Measurements from ENCODE around the gene THADA. TPM values are rescaled to one million over a fixed set of nuclear protein-coding genes. Genes with fewer than 3 reads are reported as not detected.

Gene THADA
- total RNA-seq, 1 donor from 2014 or later, result 48.4 TPM

DNA sequence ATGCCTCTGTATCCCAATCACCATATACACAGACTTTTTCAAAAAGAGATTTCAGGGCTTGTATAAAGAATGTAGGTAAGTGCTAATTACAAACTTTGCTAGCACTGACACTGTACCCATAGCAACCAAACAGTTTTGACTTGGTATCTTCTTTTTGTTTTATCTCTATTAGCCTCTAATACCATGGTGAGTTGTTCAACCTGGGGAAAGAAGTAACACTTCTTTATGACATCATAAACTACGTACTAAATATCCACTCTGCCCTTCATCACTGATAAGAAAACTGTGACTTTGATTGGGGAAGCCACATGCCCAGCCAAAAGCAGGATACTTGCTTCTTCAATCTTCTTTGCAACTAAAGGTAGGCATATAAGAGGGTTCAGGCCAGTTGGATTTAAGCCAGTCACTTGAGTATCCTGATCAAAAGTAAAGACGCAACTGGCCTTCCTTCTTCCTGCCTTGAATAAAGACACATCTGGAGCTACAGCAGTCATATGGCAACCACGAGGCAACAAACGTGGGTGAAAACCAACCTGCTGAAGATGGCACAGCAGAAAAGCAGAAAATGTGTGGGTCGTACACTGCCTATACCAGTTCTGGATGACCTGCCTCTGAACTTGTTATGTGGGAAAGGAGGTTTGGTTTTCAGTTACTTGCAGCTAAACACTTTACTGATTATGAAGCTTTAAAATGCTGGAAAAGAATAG lies 16.4 kb downstream of the THADA start:
- H3K36me3 Mint-ChIP-seq (ENCODE audit: low read depth), result peaks cover 73% of the 10 kb centered on the region
- H3K27ac Mint-ChIP-seq, result no peak overlapping the region
- no peaks in the 10 kb centered on the region for H3K27me3 Mint-ChIP-seq (ENCODE audit: low read depth)
- intact Hi-C loops (cut with micrococcal nuclease), result no loop called here
- DNase-seq (ENCODE audit: low spot score), result no peak
- no peak overlapping the region for H3K4me3 Mint-ChIP-seq (ENCODE audit: low read depth)
- H3K4me1 Mint-ChIP-seq (ENCODE audit: low read depth), result peaks cover 24% of the 10 kb centered on the region
- no peaks in the 10 kb centered on the region for H3K9me3 Mint-ChIP-seq

DNA sequence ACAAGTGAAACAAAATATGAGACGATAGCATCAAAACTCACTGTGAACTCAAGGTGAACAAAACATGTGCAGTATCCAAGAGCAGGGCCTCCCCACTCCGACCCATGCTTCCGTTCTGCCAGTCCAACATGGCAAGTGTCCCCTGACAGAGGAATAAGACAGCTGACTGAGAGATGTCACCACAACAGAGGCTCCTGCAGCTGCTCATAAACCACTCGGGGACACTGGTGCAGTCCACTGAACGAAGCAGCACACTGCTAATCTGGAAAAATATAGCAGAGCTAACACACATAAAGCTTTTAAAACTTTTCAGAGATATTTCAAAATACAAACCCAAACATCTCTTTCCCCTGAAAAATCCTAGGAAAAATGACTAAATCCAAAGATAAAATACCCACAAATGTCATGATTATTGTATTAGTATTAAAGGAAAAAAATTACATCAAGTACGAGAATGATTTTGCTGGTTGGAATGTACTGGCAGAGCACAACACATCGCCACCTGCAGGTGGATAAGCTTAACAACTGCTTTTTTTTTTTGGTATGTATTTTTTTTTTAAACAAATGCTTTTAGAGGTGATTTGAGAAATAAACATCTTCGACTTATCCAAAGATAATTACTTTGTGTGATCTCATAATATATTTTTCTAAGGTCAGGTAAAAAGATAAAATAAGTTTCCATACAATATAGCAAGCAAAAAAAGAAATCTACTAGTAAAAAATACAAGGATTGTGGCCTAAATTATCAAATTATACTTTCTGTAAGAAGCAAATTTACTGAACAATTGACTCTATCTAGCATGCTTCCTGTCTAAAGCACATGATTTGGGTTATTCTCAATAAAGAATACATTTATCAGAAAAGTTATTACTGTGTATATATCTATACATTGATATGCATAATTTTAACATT lies 18.6 kb downstream of the THADA start:
- no peaks in the 10 kb centered on the region for H3K9me3 Mint-ChIP-seq
- no peak for DNase-seq (ENCODE audit: low spot score)
- no peak overlapping the region for H3K27ac Mint-ChIP-seq
- H3K4me3 Mint-ChIP-seq (ENCODE audit: low read depth), result no peak overlapping the region
- peaks cover 24% of the 10 kb centered on the region for H3K4me1 Mint-ChIP-seq (ENCODE audit: low read depth)
- no peaks in the 10 kb centered on the region for H3K27me3 Mint-ChIP-seq (ENCODE audit: low read depth)
- peaks cover 77% of the 10 kb centered on the region for H3K36me3 Mint-ChIP-seq (ENCODE audit: low read depth)
- intact Hi-C loops (cut with micrococcal nuclease), result no loop called here

DNA sequence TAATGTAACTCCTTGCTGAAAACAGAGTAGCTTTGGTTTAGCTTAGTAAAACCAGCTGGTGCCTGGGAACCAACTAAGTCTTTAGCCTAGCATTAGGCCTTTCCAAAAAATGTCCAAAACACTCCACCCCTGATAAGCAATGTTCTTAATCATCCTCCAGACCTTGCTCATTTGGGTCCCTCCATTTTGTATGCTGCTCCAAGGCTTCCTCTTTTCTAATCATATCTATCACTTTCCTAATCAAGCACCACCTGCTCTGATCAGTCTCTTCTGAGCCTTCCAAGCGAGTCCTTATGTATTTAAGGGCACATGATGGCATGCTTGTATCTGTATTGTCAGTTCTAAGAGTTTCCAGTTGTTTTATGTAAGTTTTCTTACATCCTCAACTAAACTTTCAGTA lies 23.6 kb downstream of the THADA start:
- H3K9me3 Mint-ChIP-seq, result no peaks in the 10 kb centered on the region
- H3K4me3 Mint-ChIP-seq (ENCODE audit: low read depth), result no peak overlapping the region
- H3K4me1 Mint-ChIP-seq (ENCODE audit: low read depth), result peaks cover 37% of the 10 kb centered on the region
- intact Hi-C loops (cut with micrococcal nuclease), result no loop called here
- peaks cover 84% of the 10 kb centered on the region for H3K36me3 Mint-ChIP-seq (ENCODE audit: low read depth)
- no peak overlapping the region for H3K27ac Mint-ChIP-seq
- H3K27me3 Mint-ChIP-seq (ENCODE audit: low read depth), result no peaks in the 10 kb centered on the region
- no peak for DNase-seq (ENCODE audit: low spot score)

DNA sequence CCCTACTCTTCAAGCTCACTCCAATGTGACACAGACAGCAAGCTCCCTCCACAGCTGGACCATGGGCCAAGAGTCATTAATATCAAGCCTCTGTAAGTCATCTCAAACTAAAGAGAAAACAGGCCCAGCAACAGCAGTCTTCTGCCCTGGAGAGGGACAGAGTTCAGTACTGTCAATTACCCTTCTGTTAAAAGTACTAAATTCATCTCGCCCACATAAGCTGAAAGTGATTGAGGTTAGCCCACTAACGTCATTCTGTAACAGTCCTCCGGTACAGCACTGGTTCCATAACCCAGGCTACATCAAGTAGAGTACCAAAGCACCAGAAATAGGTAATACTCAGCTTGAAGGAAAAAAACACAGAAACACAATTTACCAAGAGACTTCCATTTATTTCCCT lies 25.9 kb downstream of the THADA start:
- H3K4me3 Mint-ChIP-seq (ENCODE audit: low read depth), result peak overlapping the region; percentile 31
- H3K9me3 Mint-ChIP-seq, result no peaks in the 10 kb centered on the region
- peaks cover 83% of the 10 kb centered on the region for H3K36me3 Mint-ChIP-seq (ENCODE audit: low read depth)
- peak overlapping the region; percentile 91 for H3K27ac Mint-ChIP-seq
- no peak for DNase-seq (ENCODE audit: low spot score)
- H3K4me1 Mint-ChIP-seq (ENCODE audit: low read depth), result peaks cover 44% of the 10 kb centered on the region
- no peaks in the 10 kb centered on the region for H3K27me3 Mint-ChIP-seq (ENCODE audit: low read depth)
- intact Hi-C loops (cut with micrococcal nuclease), result loop anchor here (1.0 kb wide), 1 partner anchor 11 kb away; no protein-coding TSS in a partner anchor

DNA sequence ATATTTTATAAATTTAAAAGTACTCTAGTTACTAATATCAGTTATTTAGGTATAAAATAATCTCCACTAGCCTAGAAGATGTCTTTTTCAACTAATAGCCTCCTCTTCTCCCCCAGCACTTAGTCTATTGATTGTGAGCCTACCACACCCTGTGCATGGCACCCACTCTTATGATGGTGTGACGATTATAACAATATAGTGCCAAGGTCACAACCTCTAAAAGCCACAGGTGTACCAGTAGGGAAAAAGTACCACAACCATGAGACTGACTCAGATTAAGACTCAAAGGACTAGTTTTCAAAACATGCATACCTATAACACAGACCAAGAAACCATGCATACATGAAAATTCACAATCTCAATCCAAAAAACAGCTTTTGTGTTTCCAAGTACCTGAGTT lies 27.6 kb downstream of the THADA start:
- intact Hi-C loops (cut with micrococcal nuclease), result no loop called here
- H3K36me3 Mint-ChIP-seq (ENCODE audit: low read depth), result peaks cover 83% of the 10 kb centered on the region
- peak overlapping the region; percentile 79 for H3K27ac Mint-ChIP-seq
- no peaks in the 10 kb centered on the region for H3K9me3 Mint-ChIP-seq
- DNase-seq (ENCODE audit: low spot score), result no peak
- no peak overlapping the region for H3K4me3 Mint-ChIP-seq (ENCODE audit: low read depth)
- H3K4me1 Mint-ChIP-seq (ENCODE audit: low read depth), result peaks cover 58% of the 10 kb centered on the region
- H3K27me3 Mint-ChIP-seq (ENCODE audit: low read depth), result no peaks in the 10 kb centered on the region

DNA sequence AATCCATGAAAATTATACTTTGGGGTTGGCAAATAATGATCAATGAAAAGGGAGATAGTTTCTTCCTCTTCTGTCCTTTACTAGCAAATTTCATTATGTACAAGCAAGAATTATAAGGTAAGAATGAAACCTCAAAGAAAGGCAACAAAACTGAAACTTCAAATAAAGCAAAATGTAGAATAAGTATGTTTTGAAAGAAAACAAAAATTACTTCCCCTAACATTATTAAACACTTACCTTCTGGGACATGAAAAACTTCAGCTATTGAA lies 29.4 kb downstream of the THADA start:
- Mint-ChIP-seq H3K4me3 (ENCODE audit: low read depth) (peak overlapping the region; percentile 9), H3K27ac (no peak overlapping the region), H3K4me1 (ENCODE audit: low read depth) (peaks cover 69% of the 10 kb centered on the region), H3K27me3 (ENCODE audit: low read depth) (no peaks in the 10 kb centered on the region), H3K36me3 (ENCODE audit: low read depth) (peaks cover 83% of the 10 kb centered on the region), H3K9me3 (no peaks in the 10 kb centered on the region)
- intact Hi-C loops (cut with micrococcal nuclease), result no loop called here
- DNase-seq (ENCODE audit: low spot score), result no peak

DNA sequence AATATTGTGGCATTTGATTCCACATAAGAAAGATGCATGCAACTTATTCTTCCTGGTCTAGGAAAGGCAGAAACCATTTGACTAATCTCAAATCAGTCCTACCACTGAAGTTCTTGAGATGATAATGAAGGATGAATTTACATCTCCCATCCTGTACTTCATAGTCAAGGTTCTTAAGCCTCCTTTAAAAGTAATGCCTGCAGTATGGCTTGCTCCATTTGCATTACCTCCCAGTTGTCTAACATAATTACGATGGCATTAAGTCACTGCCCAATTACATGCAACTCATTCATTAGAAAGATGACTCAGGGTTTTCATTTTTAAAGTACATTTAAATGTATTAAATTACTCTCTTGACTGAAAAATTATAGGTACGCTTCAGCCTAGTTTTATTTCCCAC lies 32.2 kb downstream of the THADA start:
- Mint-ChIP-seq H3K4me1 (ENCODE audit: low read depth) (peaks cover 73% of the 10 kb centered on the region), H3K27me3 (ENCODE audit: low read depth) (no peaks in the 10 kb centered on the region), H3K36me3 (ENCODE audit: low read depth) (peaks cover 71% of the 10 kb centered on the region), H3K27ac (no peak overlapping the region), H3K9me3 (no peaks in the 10 kb centered on the region), H3K4me3 (ENCODE audit: low read depth) (no peak overlapping the region)
- no peak for DNase-seq (ENCODE audit: low spot score)
- intact Hi-C loops (cut with micrococcal nuclease), result no loop called here

DNA sequence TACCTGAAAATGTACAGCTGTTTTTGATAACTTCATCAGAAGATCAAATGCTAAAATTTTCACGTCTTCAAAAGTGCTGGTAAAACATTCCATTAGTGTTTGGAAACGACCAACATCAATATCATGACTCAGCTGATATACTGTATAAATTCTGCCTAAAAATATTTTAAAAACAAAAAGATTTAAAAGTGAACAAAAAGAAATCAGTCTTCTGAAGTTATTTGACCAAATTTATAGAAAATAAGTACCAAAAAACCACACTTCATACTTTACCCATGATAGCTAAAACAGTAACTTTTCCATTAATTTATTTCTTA lies 35.6 kb downstream of the THADA start:
- no peaks in the 10 kb centered on the region for H3K9me3 Mint-ChIP-seq
- H3K4me1 Mint-ChIP-seq (ENCODE audit: low read depth), result peaks cover 55% of the 10 kb centered on the region
- H3K4me3 Mint-ChIP-seq (ENCODE audit: low read depth), result no peak overlapping the region
- no peak for DNase-seq (ENCODE audit: low spot score)
- H3K27me3 Mint-ChIP-seq (ENCODE audit: low read depth), result no peaks in the 10 kb centered on the region
- intact Hi-C loops (cut with micrococcal nuclease), result no loop called here
- peak overlapping the region; percentile 89 for H3K27ac Mint-ChIP-seq
- H3K36me3 Mint-ChIP-seq (ENCODE audit: low read depth), result peaks cover 71% of the 10 kb centered on the region

DNA sequence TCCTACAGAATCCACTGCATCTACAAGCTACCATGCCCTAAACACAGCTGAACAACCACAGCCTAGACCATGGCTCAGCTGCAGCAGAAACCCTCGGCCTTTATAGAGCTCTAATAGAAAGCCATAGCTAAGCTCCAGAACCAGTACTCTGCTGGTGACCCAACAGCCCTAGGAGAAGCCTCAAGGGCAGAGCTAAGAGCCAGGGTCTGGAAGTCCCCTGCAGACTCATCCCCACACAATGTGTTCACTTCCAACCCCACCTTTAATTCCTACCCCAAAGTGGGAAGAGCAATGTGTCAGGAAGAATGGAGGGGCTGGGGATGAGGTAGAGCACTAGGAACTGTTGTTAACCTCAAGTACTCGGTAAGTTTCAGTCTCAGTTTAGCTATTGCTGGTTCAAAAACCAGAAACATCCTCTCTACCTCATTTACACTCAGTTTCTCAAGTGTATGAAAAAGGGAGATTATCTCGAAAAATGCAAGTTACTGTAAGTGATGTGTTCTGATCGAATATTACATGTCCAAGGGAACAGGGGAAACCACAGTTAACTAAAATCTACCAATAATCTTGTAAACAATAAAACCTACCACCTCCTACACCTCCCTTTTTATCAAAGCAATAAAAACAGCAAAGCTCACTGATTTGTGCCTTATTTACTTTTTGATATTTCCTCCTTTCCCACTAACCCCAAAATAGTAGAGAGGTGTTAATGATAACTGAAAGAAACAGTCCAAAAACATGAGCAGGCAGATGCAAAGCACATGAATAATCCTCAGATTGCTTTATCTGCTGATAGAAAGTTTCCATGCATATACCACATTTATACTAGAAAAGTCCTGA lies 36.2 kb downstream of the THADA start:
- Mint-ChIP-seq H3K27me3 (ENCODE audit: low read depth) (no peaks in the 10 kb centered on the region), H3K27ac (peak overlapping the region; percentile 89), H3K9me3 (no peaks in the 10 kb centered on the region), H3K36me3 (ENCODE audit: low read depth) (peaks cover 70% of the 10 kb centered on the region), H3K4me1 (ENCODE audit: low read depth) (peaks cover 53% of the 10 kb centered on the region), H3K4me3 (ENCODE audit: low read depth) (peak overlapping the region; percentile 20)
- DNase-seq (ENCODE audit: low spot score), result no peak
- intact Hi-C loops (cut with micrococcal nuclease), result loop anchor here (1.0 to 5.0 kb wide), 7 partner anchors 11 to 427 kb away; partner anchors contain the start of genes THADA and ZFP36L2

DNA sequence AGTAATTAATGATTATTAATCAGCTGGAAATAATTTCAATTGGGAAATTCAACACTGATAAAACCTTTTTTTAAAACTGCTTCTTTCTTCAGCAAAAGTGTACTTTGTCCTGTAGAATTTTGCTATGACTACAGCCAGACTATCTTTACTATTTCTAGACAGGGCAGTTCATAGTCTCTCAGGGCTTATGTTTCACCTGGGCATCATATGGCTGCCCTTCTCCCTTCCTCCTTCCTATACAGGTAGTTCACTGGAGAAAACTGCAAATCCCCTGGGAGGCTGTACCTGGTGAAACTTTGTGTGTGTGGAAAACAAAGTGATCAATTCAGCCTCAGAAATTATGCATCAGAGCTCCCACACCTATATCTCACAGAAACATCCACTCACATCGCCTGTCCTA lies 38.6 kb downstream of the THADA start:
- no peak for DNase-seq (ENCODE audit: low spot score)
- peaks cover 66% of the 10 kb centered on the region for H3K36me3 Mint-ChIP-seq (ENCODE audit: low read depth)
- no peaks in the 10 kb centered on the region for H3K9me3 Mint-ChIP-seq
- no peak overlapping the region for H3K4me3 Mint-ChIP-seq (ENCODE audit: low read depth)
- peaks cover 33% of the 10 kb centered on the region for H3K4me1 Mint-ChIP-seq (ENCODE audit: low read depth)
- H3K27ac Mint-ChIP-seq, result no peak overlapping the region
- intact Hi-C loops (cut with micrococcal nuclease), result loop anchor here (5.0 kb wide), 2 partner anchors 330 to 425 kb away; partner anchors contain the start of gene ZFP36L2
- H3K27me3 Mint-ChIP-seq (ENCODE audit: low read depth), result no peaks in the 10 kb centered on the region

DNA sequence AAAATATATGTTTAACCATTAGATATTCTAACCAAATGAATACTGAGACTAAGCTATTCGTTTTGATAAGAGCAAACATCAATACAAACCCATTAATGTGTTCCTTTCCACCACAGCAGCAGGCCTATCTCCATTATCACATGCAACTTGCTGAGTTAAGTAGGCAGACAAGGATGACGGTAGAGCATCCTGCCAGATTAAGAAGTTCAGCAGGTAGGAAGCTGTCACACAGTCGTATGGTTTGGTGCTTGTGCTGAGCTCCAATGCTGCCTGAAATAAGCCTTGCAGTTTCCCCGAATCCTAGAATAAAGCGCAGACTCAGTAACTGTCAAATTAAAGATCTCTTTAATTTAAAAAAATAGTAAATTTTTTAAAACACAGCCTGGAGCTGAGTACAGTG lies 39.6 kb downstream of the THADA start:
- Mint-ChIP-seq H3K9me3 (no peaks in the 10 kb centered on the region), H3K36me3 (ENCODE audit: low read depth) (peaks cover 66% of the 10 kb centered on the region), H3K27me3 (ENCODE audit: low read depth) (no peaks in the 10 kb centered on the region), H3K4me3 (ENCODE audit: low read depth) (no peak overlapping the region), H3K27ac (no peak overlapping the region), H3K4me1 (ENCODE audit: low read depth) (peaks cover 25% of the 10 kb centered on the region)
- intact Hi-C loops (cut with micrococcal nuclease), result loop anchor here (5.0 kb wide), 2 partner anchors 329 to 424 kb away; partner anchors contain the start of gene ZFP36L2
- DNase-seq (ENCODE audit: low spot score), result no peak

DNA sequence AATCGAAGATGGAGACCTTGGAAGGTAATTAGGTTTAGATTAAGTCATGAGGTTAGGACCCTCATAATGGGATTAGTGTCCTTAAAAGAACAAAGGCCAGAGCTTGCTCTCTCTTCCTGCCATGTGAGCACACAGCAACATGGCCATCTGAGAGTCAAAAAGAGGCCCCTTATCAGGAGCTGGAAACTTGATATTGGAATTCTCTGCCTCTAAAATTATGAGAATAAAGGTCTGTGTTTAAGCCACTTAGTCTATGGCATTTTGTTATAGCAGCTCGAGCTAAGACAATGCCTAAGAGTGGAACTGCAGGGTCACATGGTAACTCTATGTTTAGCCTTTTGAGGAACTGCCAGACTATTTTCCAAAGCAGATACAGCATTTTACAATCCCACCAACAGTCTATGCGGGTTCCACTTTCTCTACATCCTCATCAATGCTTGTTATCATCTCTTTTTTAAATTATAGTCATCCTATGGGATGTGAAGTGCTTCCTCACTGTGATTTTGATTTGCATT lies 42.4 kb downstream of the THADA start:
- H3K4me1 Mint-ChIP-seq (ENCODE audit: low read depth), result peaks cover 11% of the 10 kb centered on the region
- no peak overlapping the region for H3K27ac Mint-ChIP-seq
- H3K9me3 Mint-ChIP-seq, result no peaks in the 10 kb centered on the region
- H3K4me3 Mint-ChIP-seq (ENCODE audit: low read depth), result no peak overlapping the region
- intact Hi-C loops (cut with micrococcal nuclease), result no loop called here
- DNase-seq (ENCODE audit: low spot score), result no peak
- H3K36me3 Mint-ChIP-seq (ENCODE audit: low read depth), result peaks cover 84% of the 10 kb centered on the region
- H3K27me3 Mint-ChIP-seq (ENCODE audit: low read depth), result no peaks in the 10 kb centered on the region
